HCT116 (cell line): ENCODE data around the gene DPP9. TPM values are rescaled to one million over a fixed set of nuclear protein-coding genes. Genes with fewer than 3 reads are reported as not detected.
A peak's percentile ranks its signal among the peaks of the same experiment; 100 is the strongest.

Experiments used
- ATAC-seq: fragments of 200-7000 bp; cut with Tn5 transposase; 2 replicates; pipeline ENCODE4 v1.9.1; 2020; ENCODE audit warnings: mild to moderate bottlenecking, moderate library complexity
- BruUV-seq: library from RNA; stranded (reverse); fragments of 400-500 nt; replicated peaks from 2 replicates; lab custom pipeline; 2021; lab: Mats Ljungman, UMichigan
- CTCF ChIA-PET: fragments of 300-600 bp; sonication (Branson Sonifier 250); formaldehyde crosslinking; loops from one replicate; lab custom pipeline; 2021; ENCODE audit warnings: antibody characterized with exemption; lab: Charles Lee
- POLR2A ChIA-PET: fragments of 300-600, 350-600 bp; sonication (Branson Sonifier 250); formaldehyde crosslinking; loops from one replicate; lab custom pipeline; 2021; ENCODE audit warnings: antibody characterized with exemption; lab: Charles Lee
- RAD21 ChIA-PET, 2 experiments: fragments of 300-600 bp; sonication (Branson Sonifier 250); formaldehyde crosslinking; loops; one replicate each; lab custom pipeline; 2023; ENCODE audit warnings: low total read pairs in 2 of 2; ENCODE audit not compliant: uncharacterized antibody in 2 of 2, unreplicated experiment in 2 of 2, low non-redundant PET in 1 of 2; lab: Charles Lee
- DNase-seq: peaks from one replicate; pipeline ENCODE4 v3.0.0-alpha.2; 2010; ENCODE audit warnings: low read depth, low spot score
- H2AFZ ChIP-seq: fragments of 200-600 bp; shearing (Covaris generic), sonication (generic); 2 replicates; pipeline ENCODE4 v1.6.1; 2017; ENCODE audit warnings: low read depth, mixed run types, mixed read lengths, antibody characterized with exemption, low read length; ENCODE audit not compliant: poor library complexity, severe bottlenecking
- H3K27ac ChIP-seq: 2 replicates; pipeline ENCODE4 v1.5.1; 2012; ENCODE audit warnings: low read depth, low read length
- H3K27me3 ChIP-seq: fragments of 200-600 bp; sonication (generic); 2 replicates; pipeline ENCODE4 v1.6.1; 2016; ENCODE audit warnings: mixed run types, low read length, mixed read lengths; ENCODE audit not compliant: insufficient read depth
- H3K36me3 ChIP-seq, 2 experiments: fragments of 200-500 bp in 1 of 2; fragments of 200-600 bp in 1 of 2; sonication (Bioruptor generic) in 1 of 2; sonication (generic) in 1 of 2; 2 replicates each; pipeline versions ENCODE4 v1.5.1 to v1.6.1; 2014 to 2016; ENCODE audit warnings: low read length in 2 of 2, inconsistent platforms in 1 of 2, mixed read lengths in 1 of 2, mixed run types in 1 of 2; ENCODE audit not compliant: insufficient read depth in 2 of 2, control insufficient read depth in 1 of 2
- H3K4me1 ChIP-seq, 2 experiments: fragments of 200-600 bp in 1 of 2; sonication (generic) in 1 of 2; 2 replicates each; pipeline versions ENCODE4 v1.5.1 to v1.6.1; 2012 to 2017; ENCODE audit warnings: low read length in 2 of 2, inconsistent platforms in 1 of 2, mild to moderate bottlenecking in 1 of 2, mixed read lengths in 1 of 2, mixed run types in 1 of 2, moderate library complexity in 1 of 2; ENCODE audit not compliant: insufficient read depth in 2 of 2, control insufficient read depth in 1 of 2
- H3K4me2 ChIP-seq: fragments of 200-600 bp; sonication (generic); 2 replicates; pipeline ENCODE4 v1.6.1; 2017; ENCODE audit warnings: mixed run types, low read length, mixed read lengths
- H3K4me3 ChIP-seq, 2 experiments: fragments of 200-600 bp in 1 of 2; sonication (generic) in 1 of 2; replicated peaks in 1 of 2; 2 replicates each; pipeline ENCODE4 v1.5.1; 2011 to 2016; ENCODE audit warnings: low read length in 2 of 2, control low read depth in 1 of 2, low read depth in 1 of 2, mild to moderate bottlenecking in 1 of 2, mixed read lengths in 1 of 2, mixed run types in 1 of 2
- H3K79me2 ChIP-seq: fragments of 200-600 bp; sonication (generic); 2 replicates; pipeline ENCODE4 v1.6.1; 2017; ENCODE audit warnings: mild to moderate bottlenecking, mixed run types, low read length, moderate library complexity, mixed read lengths; ENCODE audit not compliant: insufficient read depth
- H3K9ac ChIP-seq: fragments of 200-600 bp; sonication (generic); 2 replicates; pipeline ENCODE4 v1.6.1; 2016; ENCODE audit warnings: low read length, mixed read lengths
- H3K9me2 ChIP-seq: fragments of 200-600 bp; sonication (generic), shearing (Covaris generic); 2 replicates; pipeline ENCODE4 v1.6.1; 2017; ENCODE audit warnings: mixed run types, mild to moderate bottlenecking, moderate library complexity; ENCODE audit not compliant: insufficient read depth
- H3K9me3 ChIP-seq, 2 experiments: fragments of 200-500 bp in 1 of 2; fragments of 200-600 bp in 1 of 2; sonication (Bioruptor generic) in 1 of 2; sonication (generic) in 1 of 2; 2 replicates each; pipeline ENCODE4 v1.6.1; 2014 to 2017; ENCODE audit warnings: low read length in 2 of 2, mixed read lengths in 2 of 2, inconsistent platforms in 1 of 2, low read depth in 1 of 2, mild to moderate bottlenecking in 1 of 2, mixed run types in 1 of 2, moderate library complexity in 1 of 2; ENCODE audit not compliant: control insufficient read depth in 1 of 2, insufficient read depth in 1 of 2
- H4K20me1 ChIP-seq: fragments of 200-600 bp; sonication (generic), shearing (Covaris generic); 2 replicates; pipeline ENCODE4 v1.6.1; 2017; ENCODE audit warnings: mixed run types, mild to moderate bottlenecking, moderate library complexity; ENCODE audit not compliant: insufficient read depth
- CBX3 ChIP-seq: IDR thresholded peaks from 2 replicates; pipeline ENCODE4 v1.6.1; 2012; ENCODE audit warnings: low read depth
- ELF1 ChIP-seq: IDR thresholded peaks from 2 replicates; pipeline ENCODE4 v1.6.1; 2012; ENCODE audit warnings: low read depth, borderline replicate concordance
- EZH2 ChIP-seq: fragments of 200-600 bp; sonication (generic); IDR thresholded peaks from 2 replicates; pipeline ENCODE4 v1.6.1; 2017; ENCODE audit warnings: antibody characterized with exemption, mixed run types
- EZH2phosphoT487 ChIP-seq: fragments of 200-600 bp; IDR thresholded peaks from 2 replicates; pipeline ENCODE4 v1.6.1; 2018; ENCODE audit warnings: antibody characterized with exemption, borderline replicate concordance
- JUND ChIP-seq: IDR thresholded peaks from 2 replicates; pipeline ENCODE4 v1.6.1; 2012
- REST ChIP-seq: IDR thresholded peaks from 2 replicates; pipeline ENCODE4 v1.6.1; 2012; ENCODE audit warnings: low read depth
- ZFX ChIP-seq: fragments of 450-650 bp; IDR thresholded peaks from 2 replicates; pipeline ENCODE4 v1.6.1; 2017
- intact Hi-C: fragments of 100-400 bp; cut with micrococcal nuclease; formaldehyde crosslinking; loops from 2 replicates; pipeline ENCODE4 v1.10.0; 2022
- total RNA-seq: library from RNA; stranded (reverse); gene quantifications from one replicate; pipeline ENCODE4 v1.2.1, GENCODE V29; 2021; ENCODE audit not compliant: unreplicated experiment

DPP9 gene
- total RNA-seq, 1 experiment from 2014 or later, result 67.6 TPM

GRCh38 chr19:4722671-4723594 lies 709 bp downstream of the DPP9 start:
- no peak for DNase-seq
- Histone ChIP-seq H3K4me1 (peaks cover 25 to 42% of the 10 kb centered on the region in 2 experiments), H3K36me3 (peaks cover 10 to 27% of the 10 kb centered on the region in 2 experiments; a peak in 3 of 4 replicates), H3K9me2 (no peaks in the 10 kb centered on the region), H2AFZ (no peak overlapping the region), H3K27me3 (no peaks in the 10 kb centered on the region), H3K4me3 (peak overlapping the region; percentile 90 to 100), H3K27ac (peak overlapping the region; percentile 75), H3K9ac (peak overlapping the region; percentile 98), H3K4me2 (peak overlapping the region; percentile 96), H4K20me1 (no peaks in the 10 kb centered on the region), H3K79me2 (peaks cover 44% of the 10 kb centered on the region), H3K9me3 (no peaks in the 10 kb centered on the region)
- RAD21 ChIA-PET, result no interaction called here
- no TSS peak for BruUV-seq
- CTCF ChIA-PET, result no interaction called here
- TF ChIP-seq REST (no peak), ZFX (no peak), EZH2 (no peak), CBX3 (no peak), ELF1 (no peak), EZH2phosphoT487 (no peak), JUND (no peak)
- intact Hi-C loops, result loop anchor here (10.0 kb wide), 1 partner anchor 252 kb away; no protein-coding TSS in a partner anchor
- POLR2A ChIA-PET, result interaction anchor here (0.9 kb wide), 1 partner anchor 68 kb away, joined by 3 read pairs; the partner anchor contains the start of gene FEM1A
- ATAC-seq, result peak; percentile 5
